Naive thymus-derived CD4-positive, alpha-beta T cell (primary cell): Measurements from ENCODE around the gene PCBD2. TPM values are rescaled to one million over a fixed set of nuclear protein-coding genes. Genes with fewer than 3 reads are reported as not detected.

ENCODE experiments used
- microRNA-seq: library from miRNA; unstranded; fragments of <30 nt; microRNA quantifications from one replicate; pipeline ENCODE4 v1.2.0, GENCODE V29; 2022; ENCODE audit warnings: borderline microRNAs expressed
- polyA plus RNA-seq, 2 donors: library from polyadenylated mRNA; unstranded; fragments of 300-500 nt; fragmentation: Illumina TruSeq; gene quantifications; one replicate each; pipeline ENCODE4 v1.2.3, GENCODE V29; 2021
- total RNA-seq, 6 experiments: library from RNA in 5 of 6; stranded (reverse) in 5 of 6; gene quantifications; 1 replicate in 5 of 6; 2 replicates in 1 of 6; pipeline ENCODE4 v1.2.3 and lab custom pipeline; 2021 to 2026

PCBD2 gene
- total and polyA plus RNA-seq, 7 experiments from 2014 or later, result 10.6 to 15.8 (median 14.3) TPM

Small RNA genes lying within 50 kb of the gene (microRNA-seq; reads per million reads assigned to microRNA genes)
- not detected for gene MIR4461

Other genes starting within 250 kb of the PCBD2 start
- 10 to 100 TPM; 20.4 to 38.1 (median 31.8) TPM for gene CAMLG, start 166.6 kb upstream of the PCBD2 start, total RNA-seq
- 10 to 100 TPM; 34.2 to 40.0 TPM for gene CAMLG, start 166.6 kb upstream of the PCBD2 start, polyA plus RNA-seq
- gene DDX46, start 146.4 kb upstream of the PCBD2 start, total RNA-seq, result 10 to 100 TPM; 51.2 to 72.5 (median 64.2) TPM
- 10 to 100 TPM; 18.0 to 23.7 TPM for gene DDX46, start 146.4 kb upstream of the PCBD2 start, polyA plus RNA-seq
- 10 to 100 TPM; 20.3 to 42.7 (median 37.9) TPM for gene C5orf24, start 59.2 kb upstream of the PCBD2 start, total RNA-seq
- 1 to 10 TPM; 6.5 to 8.4 TPM for gene C5orf24, start 59.2 kb upstream of the PCBD2 start, polyA plus RNA-seq
- gene TXNDC15, start 30.8 kb upstream of the PCBD2 start, total RNA-seq, result 10 to 100 TPM; 24.2 to 71.3 (median 36.8) TPM
- gene TXNDC15, start 30.8 kb upstream of the PCBD2 start, polyA plus RNA-seq, result 10 to 100 TPM; 13.2 to 13.4 TPM
- 1 to 10 TPM in 2 of 5 experiments, under 1 TPM in 3; 0.53 to 1.5 (median 0.97) TPM for gene CATSPER3, start 62.8 kb downstream of the PCBD2 start, total RNA-seq
- gene CATSPER3, start 62.8 kb downstream of the PCBD2 start, polyA plus RNA-seq, result under 1 TPM; 0.45 to 0.81 TPM
- gene PITX1, start 129.1 kb downstream of the PCBD2 start, total RNA-seq, result under 1 TPM in 1 of 5 experiments, not detected in 4; 0.17 TPM
- not detected for gene PITX1, start 129.1 kb downstream of the PCBD2 start, polyA plus RNA-seq